H1 (cell line): ENCODE results near the gene ZNF658.
"Not testable (repeated sequence)": the region's sequence is repeated elsewhere in the genome, so short reads cannot be mapped to it uniquely, and the experiment has no call there.

Experiments used
- ATF3 ChIP-seq: IDR thresholded peaks from 2 replicates; pipeline ENCODE4 v1.6.1; 2011; ENCODE audit warnings: low read depth, mild to moderate bottlenecking, low read length; ENCODE audit not compliant: insufficient read depth
- CBX8 ChIP-seq: fragments of 300-800, 300-1000 bp; sonication (generic); IDR thresholded peaks from 2 replicates; pipeline ENCODE4 v1.7.1; 2016; ENCODE audit warnings: low read depth, low read length, borderline replicate concordance
- CHD2 ChIP-seq: IDR thresholded peaks from 2 replicates; pipeline ENCODE4 v1.6.1; 2012; ENCODE audit warnings: low read length, improper control_type of control experiment
- CTCF ChIP-seq, 3 experiments: IDR thresholded peaks; 1 replicate in 2 of 3; 2 replicates in 1 of 3; pipeline versions ENCODE4 v1.5.1 to v1.6.1; 2011; ENCODE audit warnings: low read length in 3 of 3, mild to moderate bottlenecking in 3 of 3, inconsistent platforms in 2 of 3, low read depth in 1 of 3, moderate library complexity in 1 of 3; ENCODE audit not compliant: insufficient read depth in 1 of 3; ENCODE audit errors: control extremely low read depth in 1 of 3
- EZH2 ChIP-seq: fragments of 200-600 bp; sonication (generic); IDR thresholded peaks from 2 replicates; pipeline ENCODE4 v1.7.1; 2012; ENCODE audit warnings: low read depth, mild to moderate bottlenecking, moderate library complexity, low read length, inconsistent platforms; ENCODE audit not compliant: severe bottlenecking
- SIRT6 ChIP-seq: IDR thresholded peaks from one replicate; pipeline ENCODE4 v1.7.1; 2012; ENCODE audit warnings: low read length, inconsistent platforms
- TAF1 ChIP-seq: IDR thresholded peaks from 2 replicates; pipeline ENCODE4 v1.6.1; 2011; ENCODE audit warnings: mild to moderate bottlenecking, low read depth, low read length

GRCh38 chr9:66942400-66943155 is 42.1 kb downstream of the ZNF658 start:
- TF ChIP-seq CTCF (IDR thresholded peaks at IDR 0.05; ENCODE audit: control extremely low read depth in 1 of 3, insufficient read depth in 1 of 3, low read depth in 1 of 3, low read length in 3 of 3); CHD2; CBX8; EZH2; ATF3; SIRT6; TAF1: not testable (repeated sequence)
